Prostate gland (tissue), 2 donors: ENCODE data around the gene MYL7. TPM values are rescaled to one million over a fixed set of nuclear protein-coding genes. Genes with fewer than 3 reads are reported as not detected.

Source experiments
- DNase-seq: peaks from one replicate; pipeline ENCODE4 v3.0.0-alpha.2; 2019; ENCODE audit warnings: low spot score
- H3K27ac ChIP-seq, 2 donors: fragments of 200-600 bp; sonication (generic); 2 replicates each; pipeline ENCODE4 v1.5.1; 2017 to 2019
- H3K27me3 ChIP-seq: fragments of 200-600 bp; sonication (generic); replicated peaks from 2 replicates; pipeline ENCODE4 v1.5.1; 2019; ENCODE audit not compliant: insufficient read depth
- H3K36me3 ChIP-seq, 2 donors: fragments of 200-600 bp; sonication (generic); 1 replicate in 1 of 2; 2 replicates in 1 of 2; pipeline versions ENCODE4 v1.5.1 to v1.8.1; 2017 to 2019
- H3K4me1 ChIP-seq: fragments of 200-600 bp; sonication (generic); replicated peaks from 2 replicates; pipeline ENCODE4 v1.5.1; 2019
- H3K4me3 ChIP-seq, 2 donors: fragments of 200-600 bp; sonication (generic); 2 replicates each; pipeline ENCODE4 v1.5.1; 2017 to 2019
- H3K9me3 ChIP-seq: fragments of 200-600 bp; sonication (generic); 2 replicates; pipeline ENCODE4 v1.5.1; 2017
- POLR2A ChIP-seq: fragments of 450-650 bp; IDR thresholded peaks from one replicate; pipeline ENCODE4 v1.6.1; 2016; ENCODE audit warnings: antibody characterized with exemption, mild to moderate bottlenecking
- POLR2AphosphoS5 ChIP-seq: sonication (generic); formaldehyde crosslinking; IDR thresholded peaks from one replicate; pipeline ENCODE4 v1.6.1; 2017; ENCODE audit warnings: antibody characterized with exemption
- WGBS: methylation state at CpG from one replicate; pipeline ENCODE4 v1.1.5; 2018; 5-methylcytosine and 5-hydroxymethylcytosine counted together
- intact Hi-C: fragments of 100-400 bp; cut with DNase I; formaldehyde crosslinking; loops from one replicate; pipeline ENCODE4 v1.14.2; 2022
- total RNA-seq, 2 donors: library from RNA; depleted of rRNA; stranded (reverse); fragments of >200 nt; gene quantifications; one replicate each; pipeline ENCODE4 v1.1.0, GENCODE V29; 2016
- TF ChIP-seq, protein P1 (sequence below), 4 experiments: fragments of 200-600 bp in 2 of 4; fragments of 450-650 bp in 2 of 4; sonication (generic) in 2 of 4; IDR thresholded peaks; 1 replicate in 3 of 4; 2 replicates in 1 of 4; pipeline ENCODE4 v1.5.1; 2016 to 2019; ENCODE audit warnings: antibody characterized with exemption in 4 of 4, mild to moderate bottlenecking in 2 of 4, moderate library complexity in 2 of 4

Gene MYL7
- total RNA-seq, 2 donors from 2014 or later: not detected

- Histone ChIP-seq H3K27ac (no peak overlapping the region), H3K36me3 (no peaks in the 10 kb centered on the region), H3K27me3 (no peaks in the 10 kb centered on the region), H3K9me3 (no peaks in the 10 kb centered on the region), H3K4me3 (no peak overlapping the region), H3K4me1 (no peaks in the 10 kb centered on the region)
- TF ChIP-seq POLR2AphosphoS5 (no peak), POLR2A (no peak)
- TF ChIP-seq, protein P1, sequence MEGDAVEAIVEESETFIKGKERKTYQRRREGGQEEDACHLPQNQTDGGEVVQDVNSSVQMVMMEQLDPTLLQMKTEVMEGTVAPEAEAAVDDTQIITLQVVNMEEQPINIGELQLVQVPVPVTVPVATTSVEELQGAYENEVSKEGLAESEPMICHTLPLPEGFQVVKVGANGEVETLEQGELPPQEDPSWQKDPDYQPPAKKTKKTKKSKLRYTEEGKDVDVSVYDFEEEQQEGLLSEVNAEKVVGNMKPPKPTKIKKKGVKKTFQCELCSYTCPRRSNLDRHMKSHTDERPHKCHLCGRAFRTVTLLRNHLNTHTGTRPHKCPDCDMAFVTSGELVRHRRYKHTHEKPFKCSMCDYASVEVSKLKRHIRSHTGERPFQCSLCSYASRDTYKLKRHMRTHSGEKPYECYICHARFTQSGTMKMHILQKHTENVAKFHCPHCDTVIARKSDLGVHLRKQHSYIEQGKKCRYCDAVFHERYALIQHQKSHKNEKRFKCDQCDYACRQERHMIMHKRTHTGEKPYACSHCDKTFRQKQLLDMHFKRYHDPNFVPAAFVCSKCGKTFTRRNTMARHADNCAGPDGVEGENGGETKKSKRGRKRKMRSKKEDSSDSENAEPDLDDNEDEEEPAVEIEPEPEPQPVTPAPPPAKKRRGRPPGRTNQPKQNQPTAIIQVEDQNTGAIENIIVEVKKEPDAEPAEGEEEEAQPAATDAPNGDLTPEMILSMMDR (IDR thresholded peaks at IDR 0.05): no peak
- no peak for DNase-seq
- intact Hi-C loops: no loop called here
- WGBS: 90% methylated on average over 10 of the region's 10 CpGs
These were observed 791 bp downstream of the MYL7 start for GRCh38 chr7:44140341-44140740.

- Histone ChIP-seq H3K27ac (no peak overlapping the region), H3K4me3 (no peak overlapping the region), H3K36me3 (no peaks in the 10 kb centered on the region), H3K27me3 (no peaks in the 10 kb centered on the region), H3K4me1 (no peaks in the 10 kb centered on the region), H3K9me3 (no peaks in the 10 kb centered on the region)
- no peak for DNase-seq
- TF ChIP-seq POLR2A (no peak), POLR2AphosphoS5 (no peak)
- TF ChIP-seq, protein P1 (IDR thresholded peaks at IDR 0.05): no peak
- intact Hi-C loops: no loop called here
- 95% methylated on average over 13 of the region's 14 CpGs for WGBS
These were observed 1.7 kb downstream of the MYL7 start for GRCh38 chr7:44139311-44140010.

DNA sequence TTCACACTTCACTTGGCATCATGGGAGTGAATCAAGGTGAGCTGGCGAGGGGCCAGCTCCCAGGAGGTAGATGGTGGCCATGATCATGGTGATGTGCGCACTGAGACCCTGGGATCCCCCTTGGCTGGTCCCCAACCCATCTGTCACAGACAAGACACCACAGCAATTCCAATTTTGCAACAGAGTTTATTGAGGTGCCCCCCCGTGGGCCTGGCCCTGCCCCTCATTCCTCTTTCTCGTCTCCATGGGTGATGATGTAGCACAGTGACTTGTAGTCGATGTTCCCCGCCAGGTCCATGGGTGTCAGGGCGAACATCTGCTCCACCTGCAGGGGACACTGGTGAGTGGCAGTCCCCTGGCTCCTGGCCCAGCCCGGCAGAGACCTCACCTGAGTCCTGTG, 2.4 kb downstream of the MYL7 start:
- no peak for DNase-seq
- Histone ChIP-seq H3K27ac (no peak overlapping the region), H3K4me3 (no peak overlapping the region), H3K27me3 (no peaks in the 10 kb centered on the region), H3K9me3 (no peaks in the 10 kb centered on the region), H3K4me1 (no peaks in the 10 kb centered on the region), H3K36me3 (no peaks in the 10 kb centered on the region)
- intact Hi-C loops: no loop called here
- TF ChIP-seq, protein P1 (IDR thresholded peaks at IDR 0.05): no peak
- no peak for TF ChIP-seq POLR2AphosphoS5
- no peak for TF ChIP-seq POLR2A
- 85% methylated on average over 8 of the region's 8 CpGs for WGBS

- Histone ChIP-seq H3K27ac (no peak overlapping the region), H3K4me1 (no peaks in the 10 kb centered on the region), H3K4me3 (no peak overlapping the region), H3K36me3 (no peaks in the 10 kb centered on the region), H3K9me3 (no peaks in the 10 kb centered on the region), H3K27me3 (no peaks in the 10 kb centered on the region)
- 91% methylated on average over 5 of the region's 5 CpGs for WGBS
- intact Hi-C loops: no loop called here
- TF ChIP-seq, protein P1 (IDR thresholded peaks at IDR 0.05): no peak
- TF ChIP-seq POLR2A (no peak), POLR2AphosphoS5 (no peak)
- DNase-seq: no peak
These were observed 4.4 kb downstream of the MYL7 start for GRCh38 chr7:44136731-44137130.

GRCh38 chr7:44134943-44135628, 6.0 kb downstream of the MYL7 start:
- H3K27ac ChIP-seq: no peak overlapping the region

More at GRCh38 chr7:44134943-44135628, 6.0 kb downstream of the MYL7 start:
- no peaks in the 10 kb centered on the region for H3K27me3 ChIP-seq
- intact Hi-C loops: no loop called here
- DNase-seq: no peak
- no peak overlapping the region for H3K4me3 ChIP-seq
- TF ChIP-seq, protein P1 (IDR thresholded peaks at IDR 0.05): no peak
- no peak for TF ChIP-seq POLR2A
- no peak for TF ChIP-seq POLR2AphosphoS5
- H3K4me1 ChIP-seq: no peaks in the 10 kb centered on the region
- H3K36me3 ChIP-seq: no peaks in the 10 kb centered on the region
- no peaks in the 10 kb centered on the region for H3K9me3 ChIP-seq
- 81% methylated on average over 4 of the region's 4 CpGs for WGBS
